GM19193 (cell line): ENCODE data around the gene ADORA3.

Experiments used
- POLR2A ChIP-seq: IDR thresholded peaks from 4 replicates; pipeline ENCODE4 v1.6.1; 2011; ENCODE audit not compliant: insufficient read depth, insufficient read length; ENCODE audit errors: extremely low read depth

Gene ADORA3

GRCh38 chr1:111488669-111489068 is 14.8 kb downstream of the ADORA3 start:
- no peak for TF ChIP-seq POLR2A

GRCh38 chr1:111487133-111487532 is 16.3 kb downstream of the ADORA3 start:
- TF ChIP-seq POLR2A = no peak

- no peak for TF ChIP-seq POLR2A
Measured at GRCh38 chr1:111486431-111486830, 17.0 kb downstream of the ADORA3 start.

- TF ChIP-seq POLR2A = no peak
Measured at GRCh38 chr1:111484391-111485026, 18.9 kb downstream of the ADORA3 start.

- no peak for TF ChIP-seq POLR2A
Measured at GRCh38 chr1:111483876-111484275, 19.6 kb downstream of the ADORA3 start.

GRCh38 chr1:111483166-111483565 is 20.3 kb downstream of the ADORA3 start:
- no peak for TF ChIP-seq POLR2A

GRCh38 chr1:111481387-111482221 is 21.8 kb downstream of the ADORA3 start:
- no peak for TF ChIP-seq POLR2A

GRCh38 chr1:111480674-111481073 is 22.8 kb downstream of the ADORA3 start:
- TF ChIP-seq POLR2A = no peak

GRCh38 chr1:111476761-111477309 is 26.6 kb downstream of the ADORA3 start:
- no peak for TF ChIP-seq POLR2A

- no peak for TF ChIP-seq POLR2A
Measured at GRCh38 chr1:111476214-111476613, 27.2 kb downstream of the ADORA3 start.

GRCh38 chr1:111475701-111476100 is 27.7 kb downstream of the ADORA3 start:
- TF ChIP-seq POLR2A = no peak

GRCh38 chr1:111474521-111474920 is 28.9 kb downstream of the ADORA3 start:
- no peak for TF ChIP-seq POLR2A

GRCh38 chr1:111474106-111474505 is 29.3 kb downstream of the ADORA3 start:
- TF ChIP-seq POLR2A = no peak

- TF ChIP-seq POLR2A = no peak
Measured at GRCh38 chr1:111471538-111471937, 31.9 kb downstream of the ADORA3 start.

GRCh38 chr1:111471012-111471411 is 32.4 kb downstream of the ADORA3 start:
- TF ChIP-seq POLR2A = no peak

- TF ChIP-seq POLR2A = no peak
Measured at GRCh38 chr1:111470596-111470995, 32.8 kb downstream of the ADORA3 start.
